Testis (tissue), 3 donors: ENCODE data around the gene C17orf100. TPM values are rescaled to one million over a fixed set of nuclear protein-coding genes. Genes with fewer than 3 reads are reported as not detected.

Source experiments
- DNase-seq: peaks from one replicate; pipeline ENCODE4 v3.0.0-alpha.2; 2019
- H3K27ac ChIP-seq, 2 donors: fragments of 200-600 bp; sonication (generic); one replicate each; pipeline ENCODE4 v1.5.1; 2019
- H3K27me3 ChIP-seq: fragments of 200-600 bp; sonication (generic); one replicate; pipeline ENCODE4 v1.5.1; 2019
- H3K36me3 ChIP-seq: fragments of 200-600 bp; sonication (generic); one replicate; pipeline ENCODE4 v1.5.1; 2017; ENCODE audit warnings: low read depth; ENCODE audit errors: missing control alignments
- H3K4me1 ChIP-seq: fragments of 200-600 bp; sonication (generic); one replicate; pipeline ENCODE4 v1.5.1; 2019
- H3K4me3 ChIP-seq, 2 donors: fragments of 200-600 bp; sonication (generic); one replicate each; pipeline ENCODE4 v1.5.1; 2017 to 2019
- H3K9me3 ChIP-seq: fragments of 200-600 bp; sonication (generic); one replicate; pipeline ENCODE4 v1.5.1; 2017
- CTCF ChIP-seq, 3 experiments: fragments of 450-650 bp in 2 of 3; fragments of 200-600 bp in 1 of 3; sonication (generic) in 1 of 3; IDR thresholded peaks; one replicate each; pipeline ENCODE4 v1.5.1; 2016 to 2019; ENCODE audit warnings: antibody characterized with exemption in 3 of 3, mild to moderate bottlenecking in 2 of 3, moderate library complexity in 1 of 3
- POLR2A ChIP-seq: fragments of 450-650 bp; IDR thresholded peaks from one replicate; pipeline ENCODE4 v1.6.1; 2017; ENCODE audit warnings: antibody characterized with exemption, mild to moderate bottlenecking, moderate library complexity
- WGBS, 2 donors: methylation state at CpG; one replicate each; pipeline ENCODE4 v1.1.5; 2018; 5-methylcytosine and 5-hydroxymethylcytosine counted together
- intact Hi-C: fragments of 100-400 bp; cut with DNase I; formaldehyde crosslinking; loops from one replicate; pipeline ENCODE4 v1.15.1; 2023; ENCODE audit warnings: low total_unique reads
- polyA plus RNA-seq: library from polyadenylated mRNA; stranded (reverse); fragments of 350-450 nt; fragmentation: Illumina TruSeq; extraction: RNeasy Lipid Tissue Mini Kit (QIAGEN cat#74804); gene quantifications from one replicate; pipeline ENCODE4 v1.2.3, GENCODE V29; 2014; ENCODE audit warnings: low read depth, low replicate concordance; ENCODE audit not compliant: insufficient read depth
- total RNA-seq, 2 donors: library from RNA; depleted of rRNA; stranded (reverse); fragments of >200 nt; gene quantifications; one replicate each; pipeline ENCODE4 v1.2.3, GENCODE V29; 2016

The C17orf100 gene
- total and polyA plus RNA-seq, 3 donors from 2014 or later, result 6.9 to 12.4 (median 10.3) TPM

- no peaks in the 10 kb centered on the region for H3K4me1 ChIP-seq
- no peak overlapping the region for H3K4me3 ChIP-seq
- no peaks in the 10 kb centered on the region for H3K27me3 ChIP-seq
- WGBS, 2 donors, result 80 to 83% methylated on average over 2 to 7 of the region's 7 CpGs
- no peaks in the 10 kb centered on the region for H3K36me3 ChIP-seq
- DNase-seq, result no peak
- no peak overlapping the region for H3K27ac ChIP-seq
- no peaks in the 10 kb centered on the region for H3K9me3 ChIP-seq
- intact Hi-C loops, result no loop called here
- no peak for TF ChIP-seq POLR2A
- no peak for TF ChIP-seq CTCF (IDR thresholded peaks at IDR 0.05)
These were observed 26.4 kb downstream of the C17orf100 start for GRCh38 chr17:6677946-6678345.

DNA sequence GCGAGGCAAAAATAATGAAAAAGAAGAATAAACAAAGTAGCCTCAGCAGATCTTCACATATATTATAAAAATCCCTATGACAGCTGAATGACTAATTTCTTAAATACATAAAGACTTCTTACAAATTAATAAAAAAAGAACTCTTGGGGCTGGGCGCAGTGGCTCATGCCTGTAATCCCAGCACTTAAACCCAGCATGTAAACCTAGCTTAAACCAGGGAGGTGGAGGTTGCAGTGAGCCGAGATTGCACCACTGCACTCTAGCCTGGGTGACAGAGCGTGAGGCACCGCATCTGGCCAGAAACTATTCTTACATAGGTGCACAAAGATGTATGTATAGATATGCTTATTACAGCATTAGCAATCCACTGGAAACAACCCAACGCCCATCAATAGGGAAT is 27.7 kb downstream of the C17orf100 start:
- Histone ChIP-seq H3K9me3 (no peaks in the 10 kb centered on the region), H3K4me1 (no peaks in the 10 kb centered on the region), H3K4me3 (no peak overlapping the region), H3K27ac (no peak overlapping the region), H3K36me3 (no peaks in the 10 kb centered on the region), H3K27me3 (no peaks in the 10 kb centered on the region)
- DNase-seq, result no peak
- 89% methylated on average over 6 of the region's 6 CpGs for WGBS, 2 donors
- TF ChIP-seq POLR2A, result no peak
- no peak for TF ChIP-seq CTCF (IDR thresholded peaks at IDR 0.05)
- intact Hi-C loops, result no loop called here

DNA sequence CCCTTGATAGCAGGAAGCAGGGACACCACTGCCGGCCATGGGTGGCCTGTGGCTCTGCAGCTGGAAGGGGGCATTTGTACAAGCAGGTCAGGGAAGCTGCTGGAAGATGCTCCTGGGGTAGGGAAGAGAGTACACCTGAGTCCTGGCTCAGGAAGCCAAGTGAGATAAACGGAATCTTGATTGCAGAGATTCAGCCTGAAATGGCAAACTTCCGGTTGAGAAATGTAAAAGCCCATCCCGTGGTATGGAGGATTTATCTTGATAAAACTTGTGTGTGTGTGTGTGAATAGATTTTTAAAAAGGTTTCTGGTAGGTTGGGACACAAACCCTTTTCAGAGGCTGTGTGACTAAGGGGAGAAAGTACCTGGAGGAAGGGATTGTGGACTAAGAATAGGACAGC is 29.6 kb downstream of the C17orf100 start:
- Histone ChIP-seq H3K27ac (no peak overlapping the region), H3K4me1 (no peaks in the 10 kb centered on the region), H3K9me3 (no peaks in the 10 kb centered on the region), H3K4me3 (no peak overlapping the region), H3K27me3 (no peaks in the 10 kb centered on the region), H3K36me3 (no peaks in the 10 kb centered on the region)
- 77 to 81% methylated on average over 4 of the region's 4 CpGs for WGBS, 2 donors
- no peak for TF ChIP-seq CTCF (IDR thresholded peaks at IDR 0.05)
- no peak for TF ChIP-seq POLR2A
- no peak for DNase-seq
- intact Hi-C loops, result no loop called here

- intact Hi-C loops, result no loop called here
- H3K27me3 ChIP-seq, result no peaks in the 10 kb centered on the region
- WGBS, 2 donors, result 56 to 84% methylated on average over 5 of the region's 5 CpGs
- no peak overlapping the region for H3K27ac ChIP-seq
- H3K9me3 ChIP-seq, result no peaks in the 10 kb centered on the region
- no peaks in the 10 kb centered on the region for H3K36me3 ChIP-seq
- H3K4me1 ChIP-seq, result no peaks in the 10 kb centered on the region
- H3K4me3 ChIP-seq, result no peak overlapping the region
- no peak for DNase-seq
- no peak for TF ChIP-seq POLR2A
- no peak for TF ChIP-seq CTCF (IDR thresholded peaks at IDR 0.05)
These were observed 30.1 kb downstream of the C17orf100 start for GRCh38 chr17:6681671-6682070.

DNA sequence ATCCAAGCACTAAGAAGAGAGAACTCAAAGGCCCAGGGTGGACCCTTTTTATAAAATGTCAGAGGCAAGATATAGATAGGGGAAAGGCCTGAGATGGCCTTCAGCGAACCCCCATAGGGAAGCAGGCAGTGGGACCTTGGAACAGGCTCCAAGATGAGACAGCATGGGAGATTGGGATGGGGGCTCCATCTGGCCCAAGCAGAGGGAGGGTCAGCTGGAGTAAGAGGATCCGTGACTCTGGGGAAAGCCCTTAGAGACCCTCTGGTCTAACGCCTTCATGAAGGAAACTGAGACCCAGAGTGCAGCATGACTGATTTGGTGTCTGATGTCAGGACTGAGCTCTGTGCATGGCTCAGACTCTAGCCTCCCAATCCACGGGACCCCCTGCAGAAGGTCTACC is 30.8 kb downstream of the C17orf100 start:
- Histone ChIP-seq H3K4me3 (no peak overlapping the region), H3K27me3 (no peaks in the 10 kb centered on the region), H3K27ac (no peak overlapping the region), H3K4me1 (no peaks in the 10 kb centered on the region), H3K36me3 (no peaks in the 10 kb centered on the region), H3K9me3 (no peaks in the 10 kb centered on the region)
- DNase-seq, result no peak
- 84 to 87% methylated on average over 4 of the region's 4 CpGs for WGBS, 2 donors
- no peak for TF ChIP-seq POLR2A
- TF ChIP-seq CTCF (IDR thresholded peaks at IDR 0.05), result no peak
- intact Hi-C loops, result no loop called here
